GM12873 (cell line): ENCODE measurements around the gene EFCAB13.

Experiments used
- TF ChIP-seq, protein P1 (sequence below): IDR thresholded peaks from 2 replicates; pipeline ENCODE4 v1.5.1; 2012; ENCODE audit warnings: low read depth, mild to moderate bottlenecking, moderate library complexity, low read length, control low read depth; ENCODE audit not compliant: insufficient read depth; ENCODE audit errors: missing control alignments

EFCAB13 gene

DNA sequence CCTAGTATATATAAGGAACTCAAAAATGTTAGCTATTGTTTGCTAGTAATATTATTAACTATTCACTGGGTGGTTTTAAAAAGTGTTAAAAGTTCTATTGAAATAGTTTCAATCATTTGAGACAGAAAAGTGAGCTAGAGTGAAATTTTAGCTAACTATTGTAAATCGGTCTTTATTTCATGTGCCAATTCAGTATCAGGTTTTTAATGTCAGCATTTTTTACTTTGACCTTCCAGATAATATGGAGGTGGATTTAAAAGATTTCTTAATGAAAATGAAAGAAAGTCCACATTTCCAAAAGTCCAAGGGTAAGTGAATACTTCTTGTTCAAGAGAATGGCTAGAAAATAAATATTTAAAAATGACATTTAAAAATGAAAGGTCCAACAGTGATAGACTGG, 90.9 kb downstream of the EFCAB13 start:
- TF ChIP-seq, protein P1, sequence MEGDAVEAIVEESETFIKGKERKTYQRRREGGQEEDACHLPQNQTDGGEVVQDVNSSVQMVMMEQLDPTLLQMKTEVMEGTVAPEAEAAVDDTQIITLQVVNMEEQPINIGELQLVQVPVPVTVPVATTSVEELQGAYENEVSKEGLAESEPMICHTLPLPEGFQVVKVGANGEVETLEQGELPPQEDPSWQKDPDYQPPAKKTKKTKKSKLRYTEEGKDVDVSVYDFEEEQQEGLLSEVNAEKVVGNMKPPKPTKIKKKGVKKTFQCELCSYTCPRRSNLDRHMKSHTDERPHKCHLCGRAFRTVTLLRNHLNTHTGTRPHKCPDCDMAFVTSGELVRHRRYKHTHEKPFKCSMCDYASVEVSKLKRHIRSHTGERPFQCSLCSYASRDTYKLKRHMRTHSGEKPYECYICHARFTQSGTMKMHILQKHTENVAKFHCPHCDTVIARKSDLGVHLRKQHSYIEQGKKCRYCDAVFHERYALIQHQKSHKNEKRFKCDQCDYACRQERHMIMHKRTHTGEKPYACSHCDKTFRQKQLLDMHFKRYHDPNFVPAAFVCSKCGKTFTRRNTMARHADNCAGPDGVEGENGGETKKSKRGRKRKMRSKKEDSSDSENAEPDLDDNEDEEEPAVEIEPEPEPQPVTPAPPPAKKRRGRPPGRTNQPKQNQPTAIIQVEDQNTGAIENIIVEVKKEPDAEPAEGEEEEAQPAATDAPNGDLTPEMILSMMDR: no peak

DNA sequence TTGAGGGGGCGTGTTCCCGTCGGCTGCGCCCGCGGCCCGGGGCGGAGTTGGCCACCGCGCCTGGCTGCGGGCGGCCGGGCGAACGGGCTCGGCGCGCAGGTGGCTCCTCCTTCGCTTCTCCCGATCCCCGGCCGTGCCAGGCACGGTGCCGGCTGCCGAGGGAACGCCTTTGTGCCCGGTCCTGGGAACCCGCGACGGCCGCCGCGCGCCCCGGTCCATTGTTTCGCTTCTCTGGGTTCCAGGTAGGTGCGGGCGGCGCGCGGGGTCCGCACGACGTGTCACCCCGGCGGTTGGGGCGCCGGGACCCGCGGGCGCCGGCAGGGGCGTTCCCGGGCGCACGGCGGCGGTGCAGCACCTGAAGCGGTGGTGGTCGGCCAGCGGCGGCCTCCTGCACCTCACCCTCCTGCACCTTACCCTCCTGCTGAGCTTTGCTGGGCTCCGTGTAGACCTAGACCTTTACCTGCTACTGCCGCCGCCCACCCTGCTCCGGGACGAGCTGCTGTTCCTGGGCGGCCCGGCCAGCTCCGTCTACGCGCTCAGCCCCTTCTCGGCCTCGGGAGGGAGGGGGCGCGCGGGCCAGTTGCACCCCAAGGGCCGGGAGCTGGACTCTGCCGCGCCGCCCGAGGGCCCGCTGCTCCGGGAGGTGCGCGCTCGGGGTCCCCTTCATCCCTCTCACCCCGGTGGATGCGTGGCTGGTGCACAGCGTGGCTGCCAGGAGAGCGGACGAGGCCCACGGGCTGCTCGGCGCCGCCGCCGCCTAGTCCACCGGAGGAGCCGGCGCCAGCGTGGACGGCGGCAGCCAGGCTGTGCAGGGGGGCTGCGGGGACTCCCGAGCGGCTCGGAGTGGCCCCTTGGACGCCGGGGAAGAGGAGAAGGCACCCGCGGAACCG, 99.9 kb downstream of the EFCAB13 start:
- TF ChIP-seq, protein P1: no peak

DNA sequence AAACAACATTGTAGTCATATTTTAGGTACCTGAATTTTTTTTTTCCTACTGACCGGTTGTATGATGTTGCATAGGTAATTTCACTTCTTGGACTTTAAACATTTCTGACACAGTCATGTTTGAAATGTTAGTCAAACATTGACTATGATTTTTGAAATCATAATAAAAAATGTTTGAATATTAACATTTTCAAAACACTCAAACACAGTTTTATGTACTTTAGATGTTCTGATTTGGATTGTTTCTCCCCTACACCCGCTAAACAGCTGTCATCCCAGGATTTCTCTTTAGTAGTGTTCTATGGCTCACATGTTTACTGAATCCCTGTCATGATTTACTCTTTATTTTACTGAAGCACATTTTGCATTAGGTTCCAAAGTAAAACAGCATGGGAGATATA, 104.2 kb downstream of the EFCAB13 start:
- TF ChIP-seq, protein P1: no peak

DNA sequence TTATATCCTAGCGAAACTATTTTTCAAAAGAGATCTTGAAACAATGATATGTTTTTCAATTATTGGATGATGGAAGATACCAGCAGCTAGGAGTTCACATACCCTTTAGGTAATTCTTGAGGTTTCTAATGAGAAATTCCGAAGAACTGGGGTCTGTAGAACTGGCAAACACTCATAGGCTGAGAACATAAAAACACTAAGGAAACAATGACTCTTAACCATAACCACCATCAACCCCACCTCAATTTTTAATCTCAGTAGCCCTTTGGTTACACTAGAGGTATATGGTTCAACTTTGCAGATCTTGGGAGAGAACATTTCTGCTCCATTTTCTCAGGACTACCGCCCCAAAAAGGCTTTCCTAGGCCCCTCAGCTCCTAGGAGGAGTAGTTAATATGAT, 141.4 kb downstream of the EFCAB13 start:
- TF ChIP-seq, protein P1: no peak

DNA sequence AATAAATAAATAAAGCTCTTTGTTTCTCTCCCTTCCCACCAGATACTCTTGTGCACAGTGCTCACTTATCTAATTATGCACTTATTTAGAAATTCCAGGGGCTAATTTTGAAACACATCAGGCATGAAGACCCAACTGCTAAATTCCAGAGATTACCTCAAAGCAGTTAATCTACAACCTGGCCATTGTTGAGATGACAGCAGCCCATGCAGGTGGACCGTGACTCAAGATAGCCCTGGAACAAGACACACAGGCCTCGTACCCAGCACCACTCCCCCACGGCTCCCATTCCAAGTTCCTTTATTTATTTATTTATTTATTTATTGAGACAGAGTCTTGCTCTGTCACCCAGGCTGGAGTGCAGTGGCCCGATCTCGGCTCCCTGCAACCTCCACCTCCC, 147.1 kb downstream of the EFCAB13 start:
- TF ChIP-seq, protein P1: no peak
